Measurements from ENCODE around the gene PRKD2.
"Not testable (repeated sequence)": the region's sequence is repeated elsewhere in the genome, so short reads cannot be mapped to it uniquely, and the experiment has no call there.

PRKD2 gene

DNA sequence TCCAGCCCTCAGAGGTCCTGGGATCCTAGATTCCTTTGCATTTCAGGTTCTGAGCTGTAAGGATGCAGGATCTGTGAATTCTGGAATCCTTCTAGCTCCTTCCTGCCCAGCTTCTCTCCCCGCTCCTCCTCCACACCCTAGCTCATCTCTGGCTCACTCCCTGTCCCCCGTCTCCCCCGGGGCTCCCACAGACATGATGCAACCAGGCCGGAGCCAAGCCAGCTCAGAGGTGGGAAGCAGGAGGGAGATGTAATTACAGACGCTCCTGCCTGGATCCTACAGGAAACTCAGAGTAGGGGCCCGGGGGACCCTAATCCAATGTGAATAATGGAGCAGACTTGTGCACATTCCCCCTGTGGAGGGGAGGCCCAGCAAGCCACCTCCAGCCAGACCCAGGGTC lies 85.4 kb downstream of the PRKD2 start:
- DNase-seq (ENCODE audit: low read depth): no peak

GRCh38 chr19:46630586-46631205 lies 86.2 kb downstream of the PRKD2 start:
- DNase-seq (ENCODE audit: low read depth): no peak

DNA sequence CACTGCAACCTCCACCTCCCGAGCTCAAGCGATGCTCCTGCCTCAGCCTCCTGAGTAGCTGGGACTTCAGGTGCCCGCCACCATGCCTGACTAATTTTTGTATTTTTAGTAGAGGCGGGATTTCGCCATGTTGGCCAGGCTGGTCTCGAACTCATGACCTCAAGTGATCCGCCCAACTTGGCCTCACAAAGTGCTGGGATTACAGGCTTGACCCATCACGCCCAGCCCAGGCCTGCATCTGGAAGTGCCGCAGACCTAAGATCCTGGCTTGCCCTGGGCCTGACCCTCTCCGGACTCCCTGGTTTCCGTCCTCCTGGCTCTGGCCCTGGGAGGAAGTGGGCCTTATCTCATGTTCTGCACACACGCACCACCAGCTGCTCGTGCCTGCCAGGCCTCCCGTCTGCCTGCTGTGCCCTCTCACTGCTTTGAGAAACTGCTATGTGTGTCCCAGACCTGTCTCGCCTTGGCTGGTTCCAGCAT lies 87.3 kb downstream of the PRKD2 start:
- DNase-seq (ENCODE audit: low read depth): no peak

GRCh38 chr19:46628970-46629369 lies 87.9 kb downstream of the PRKD2 start:
- not testable (repeated sequence) for DNase-seq (ENCODE audit: low read depth)

- no peak for DNase-seq (ENCODE audit: low read depth)
Measured at GRCh38 chr19:46626446-46626845, 90.5 kb downstream of the PRKD2 start.

GRCh38 chr19:46625731-46626130 lies 91.2 kb downstream of the PRKD2 start:
- DNase-seq (ENCODE audit: low read depth): no peak

DNA sequence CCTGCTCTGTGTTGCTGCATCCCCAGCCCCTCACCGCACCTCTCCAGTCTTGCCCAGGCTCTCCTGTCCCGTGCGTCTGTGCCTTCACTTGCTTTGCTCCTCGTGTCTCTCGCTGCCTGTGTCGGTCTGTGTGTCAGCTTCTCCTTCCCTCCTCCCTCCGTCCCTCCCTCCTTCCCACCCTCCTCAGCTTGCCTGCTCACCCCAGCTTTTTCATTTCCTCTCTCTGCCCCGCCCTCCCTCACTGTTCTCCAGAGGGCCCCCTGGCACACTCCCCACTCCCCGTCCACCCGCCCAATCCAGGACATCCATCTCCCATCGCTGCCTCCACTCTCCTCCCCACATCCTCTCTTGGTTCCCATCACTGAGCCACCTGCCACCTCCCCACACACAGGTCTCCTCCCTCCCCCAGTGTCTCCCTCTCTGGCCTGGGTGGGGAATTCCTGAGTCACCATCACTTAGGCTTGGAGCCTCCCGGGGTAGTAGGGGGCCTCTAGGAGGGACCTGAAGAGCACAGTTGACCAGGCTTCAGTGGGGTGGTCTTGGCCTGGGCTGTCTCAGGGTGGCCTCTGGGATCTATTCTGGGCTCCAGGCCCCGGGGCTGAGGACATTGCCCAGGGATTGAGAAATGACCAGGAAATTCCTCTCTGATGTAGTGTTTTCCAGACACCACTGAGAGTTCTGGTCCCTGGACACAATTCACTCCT lies 91.8 kb downstream of the PRKD2 start, which contains the start of gene PTGIR:
PTGIR (minus strand) TSS at position 132 of the 704 bp plus-strand sequence. CDS start 864 bp downstream, outside the sequence.
- DNase-seq (ENCODE audit: low read depth): no peak
